ENCODE results near the gene ZP1. TPM values are rescaled to one million over a fixed set of nuclear protein-coding genes. Genes with fewer than 3 reads are reported as not detected.

ZP1 gene
- total and polyA plus RNA-seq, 2 of the 13 experiments (the other 11 are each of a cell fraction or from before 2014, with no cell fraction given), result 0.16 TPM; not detected in 1

DNA sequence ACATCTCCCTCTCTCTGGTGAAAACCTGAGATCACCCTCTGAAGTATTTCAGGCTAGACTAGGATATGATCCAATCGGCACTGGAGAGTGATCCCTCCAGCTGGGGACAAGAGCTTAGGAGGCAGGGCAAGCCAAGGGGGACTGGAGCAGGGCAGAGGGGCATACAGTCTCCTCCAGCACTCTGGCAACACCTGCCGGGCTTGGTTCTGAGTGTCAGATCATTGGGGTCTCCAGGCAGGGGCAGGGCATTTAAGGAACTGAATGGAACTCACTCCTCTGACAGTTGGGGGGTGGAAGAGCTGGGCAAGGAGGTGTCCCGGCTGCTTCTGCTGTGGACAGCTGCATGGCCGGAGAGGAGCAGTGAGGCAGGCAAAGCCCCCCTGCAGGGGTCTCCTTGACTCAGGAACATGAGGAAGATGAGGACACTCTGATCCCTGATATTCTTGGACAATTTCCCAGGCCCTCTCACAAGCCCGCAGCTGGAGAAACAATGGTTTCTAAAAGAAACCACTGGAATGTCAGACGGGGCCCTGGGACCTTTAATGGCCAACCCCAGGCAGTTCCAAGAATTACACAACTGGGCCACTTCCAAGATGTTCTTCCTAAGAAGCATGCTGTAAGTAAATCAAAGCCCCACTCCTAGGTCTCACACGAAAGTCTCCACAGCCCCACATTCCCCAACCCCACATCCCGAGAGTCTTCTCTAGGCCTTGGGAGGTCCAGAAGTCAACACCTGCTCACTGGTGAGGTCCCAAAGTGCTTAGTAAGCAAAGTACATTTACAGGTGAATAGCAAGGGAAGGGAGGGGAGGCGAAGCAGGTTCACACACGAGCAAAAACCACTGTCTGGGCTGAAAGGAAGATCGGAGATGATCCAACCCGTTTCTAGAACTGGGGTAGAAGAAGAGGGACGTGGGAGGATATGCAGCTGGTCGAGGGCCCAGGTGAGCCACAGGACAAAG is 26.6 kb upstream of the ZP1 start:
- Histone ChIP-seq H3K9me3 (ENCODE audit: low read length) (no peaks in the 10 kb centered on the region), H3K36me3 (replicated peaks in 1 of 2; ENCODE audit: control insufficient read depth in 1 of 2, insufficient read depth in 2 of 2, low read length in 2 of 2) (peaks cover 0 to 2% of the 10 kb centered on the region in 2 experiments; a peak in 2 of 5 replicates), H3K4me3 (replicated peaks in 1 of 3; ENCODE audit: insufficient read depth in 1 of 3, low read depth in 2 of 3, low read length in 3 of 3) (no peak overlapping the region), H3K4me1 (ENCODE audit: insufficient read depth, low read length) (peaks cover 34% of the 10 kb centered on the region), H4K20me1 (ENCODE audit: insufficient read depth, low read length) (peaks cover 9% of the 10 kb centered on the region; the same call in 1 of the 2 replicates), H3K4me2 (ENCODE audit: low read depth, low read length) (peak overlapping the region; percentile 86; the same call in 1 of the 2 replicates), H3K79me2 (ENCODE audit: insufficient read depth, low read length) (peaks cover 37% of the 10 kb centered on the region), H3K9ac (ENCODE audit: insufficient read depth, low read depth, low read length) (no peak overlapping the region), H2AFZ (ENCODE audit: low read length) (peak overlapping the region; percentile 75), H3K27ac (ENCODE audit: extremely low read length, insufficient read depth, low read length) (no peak overlapping the region), H3K27me3 (ENCODE audit: control insufficient read depth in 1 of 2, insufficient read depth in 2 of 2, low read length in 2 of 2) (no peaks in the 10 kb centered on the region; a peak in 1 of 5 replicates)
- in situ Hi-C loops (cut with HindIII; ENCODE audit: extremely low pct_ligation_motif_present, low pct_unique_long_range_greater_than_20kb) (no loop called here), intact Hi-C loops (cut with micrococcal nuclease; ENCODE audit: unreplicated experiment) (no loop called here)
- TF ChIP-seq PREB (CRISPR knock-in tag; IDR thresholded peaks at IDR 0.05) (no peak), RXRA (CRISPR knock-in tag; IDR thresholded peaks at IDR 0.05) (no peak), ARID2 (CRISPR knock-in tag; IDR thresholded peaks at IDR 0.05; ENCODE audit: borderline replicate concordance) (0 out of 2 replicates have a peak, but pooled peaks have one; percentile 4), MAFF (IDR thresholded peaks at IDR 0.05; ENCODE audit: low read depth, low read length) (peak; percentile 69), ZNF879 (CRISPR knock-in tag; IDR thresholded peaks at IDR 0.05) (no peak), MAFK (conservative IDR thresholded peaks at IDR 0.05 in 1 of 2, IDR thresholded peaks at IDR 0.05 in 1 of 2; ENCODE audit: low read length in 2 of 2) (peak; percentile 76 to 82), WIZ (CRISPR knock-in tag; IDR thresholded peaks at IDR 0.05) (no peak)
- DNase-seq (ENCODE audit: low spot score) (no peak), FAIRE-seq (no peak), ATAC-seq (no peak)
- no TSS peak for BruUV-seq (replicated peaks)
- WGBS (ENCODE audit: low lambda C conversion rate), result 92% methylated on average over 13 of the region's 14 CpGs
- ChIA-PET CTCF (ENCODE audit: low intra/inter-chr PET ratio, low total read pairs) (no interaction called here), POLR2A (interaction anchor here (0.7 kb wide), 1 partner anchor 15 kb away, joined by 3 read pairs; the partner anchor contains the start of gene PTGDR2)
